ENCODE results near the gene NGDN.

NGDN gene

GRCh38 chr14:23522643-23523198 lies 53.2 kb downstream of the NGDN start:
- DNase-seq (ENCODE audit: low read depth) = no peak

GRCh38 chr14:23523229-23524016 lies 53.9 kb downstream of the NGDN start:
- no peak for DNase-seq (ENCODE audit: low read depth)

- no peak for DNase-seq (ENCODE audit: low read depth)
Observed at GRCh38 chr14:23524954-23525353, 55.5 kb downstream of the NGDN start.

GRCh38 chr14:23525611-23526010 lies 56.1 kb downstream of the NGDN start:
- no peak for DNase-seq (ENCODE audit: low read depth)

Measured in activated T-cell treated with anti-CD3 and anti-CD28 coated beads for 48 hours (primary cell).